ENCODE data around the gene TTR.

TTR gene

GRCh38 chr18:31581498-31582197 lies 10.0 kb upstream of the TTR start:
- no peak for DNase-seq

GRCh38 chr18:31583185-31583854 lies 8.4 kb upstream of the TTR start:
- no peak for DNase-seq

DNA sequence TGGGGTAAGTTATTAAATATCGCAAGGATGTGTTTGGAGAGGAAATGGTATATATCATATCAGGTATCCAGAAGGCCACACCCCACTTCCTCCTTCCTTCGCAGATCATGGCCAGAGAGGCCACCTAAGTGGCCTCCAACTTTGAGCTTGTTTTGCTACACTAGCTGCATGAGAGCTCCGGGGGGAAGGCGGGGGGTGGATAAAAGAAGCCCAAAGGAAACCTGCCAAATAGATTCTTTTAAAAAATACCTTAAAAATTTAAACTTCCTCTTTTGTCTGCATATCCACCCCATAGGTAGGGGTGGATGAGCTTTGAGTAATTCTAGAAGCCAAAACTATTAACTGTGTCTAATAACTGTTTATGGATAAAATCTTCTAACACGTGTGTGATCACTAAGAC lies 5.7 kb upstream of the TTR start:
- DNase-seq, result no peak

- DNase-seq, result no peak
Observed at GRCh38 chr18:31586616-31587015, 5.1 kb upstream of the TTR start.

DNA sequence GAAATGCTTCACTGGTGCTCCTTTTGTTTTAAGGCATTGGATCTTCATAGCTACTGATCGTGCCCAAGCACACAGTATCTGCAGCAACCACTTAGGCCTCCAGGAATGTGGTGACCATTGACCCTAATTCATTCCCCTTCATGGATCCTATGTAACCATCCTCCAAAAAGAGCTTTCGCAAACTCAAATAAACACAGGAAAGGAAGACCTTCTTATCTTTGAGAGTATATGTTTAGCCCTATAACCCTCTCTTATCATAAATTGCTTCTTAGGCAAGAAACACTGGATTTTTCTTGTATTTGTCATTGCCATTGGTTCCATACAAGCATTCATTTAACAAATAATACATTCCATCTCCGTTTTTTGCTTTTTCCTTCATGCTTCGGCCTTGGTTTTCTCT lies 4.1 kb upstream of the TTR start:
- no peak for DNase-seq

GRCh38 chr18:31590570-31590969 lies 1.1 kb upstream of the TTR start:
- no peak for DNase-seq

GRCh38 chr18:31591113-31591512 lies 564 bp upstream of the TTR start:
- no peak for DNase-seq

GRCh38 chr18:31592506-31593157 lies 955 bp downstream of the TTR start:
- DNase-seq, result no peak

DNA sequence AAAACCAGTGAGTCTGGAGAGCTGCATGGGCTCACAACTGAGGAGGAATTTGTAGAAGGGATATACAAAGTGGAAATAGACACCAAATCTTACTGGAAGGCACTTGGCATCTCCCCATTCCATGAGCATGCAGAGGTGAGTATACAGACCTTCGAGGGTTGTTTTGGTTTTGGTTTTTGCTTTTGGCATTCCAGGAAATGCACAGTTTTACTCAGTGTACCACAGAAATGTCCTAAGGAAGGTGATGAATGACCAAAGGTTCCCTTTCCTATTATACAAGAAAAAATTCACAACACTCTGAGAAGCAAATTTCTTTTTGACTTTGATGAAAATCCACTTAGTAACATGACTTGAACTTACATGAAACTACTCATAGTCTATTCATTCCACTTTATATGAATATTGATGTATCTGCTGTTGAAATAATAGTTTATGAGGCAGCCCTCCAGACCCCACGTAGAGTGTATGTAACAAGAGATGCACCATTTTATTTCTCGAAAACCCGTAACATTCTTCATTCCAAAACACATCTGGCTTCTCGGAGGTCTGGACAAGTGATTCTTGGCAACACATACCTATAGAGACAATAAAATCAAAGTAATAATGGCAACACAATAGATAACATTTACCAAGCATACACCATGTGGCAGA lies 3.6 kb downstream of the TTR start:
- DNase-seq, result no peak

- no peak for DNase-seq
Observed at GRCh38 chr18:31596081-31596872, 4.6 kb downstream of the TTR start.

- DNase-seq, result no peak
Observed at GRCh38 chr18:31598021-31598805, 6.5 kb downstream of the TTR start.

- DNase-seq, result no peak
Observed at GRCh38 chr18:31603315-31603714, 11.6 kb downstream of the TTR start.

DNA sequence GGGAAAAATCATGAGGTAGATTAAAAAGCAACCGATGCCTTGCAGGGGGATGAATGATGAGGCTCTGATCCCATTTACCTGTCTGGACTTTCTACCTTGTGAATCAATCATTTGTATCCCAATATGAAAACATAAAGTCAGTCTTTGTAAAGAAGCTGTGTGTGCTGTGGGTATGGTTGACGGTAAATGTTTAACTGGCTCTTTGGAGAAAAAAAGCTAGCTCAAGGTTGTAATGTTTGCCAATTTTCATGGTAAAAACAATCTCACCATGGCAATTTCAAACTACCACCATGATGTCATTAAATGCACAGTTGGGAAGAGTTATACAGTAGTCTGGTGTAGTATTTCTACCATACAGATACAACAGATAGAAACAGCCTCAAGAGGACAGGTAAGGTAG lies 14.6 kb downstream of the TTR start:
- no peak for DNase-seq

DNA sequence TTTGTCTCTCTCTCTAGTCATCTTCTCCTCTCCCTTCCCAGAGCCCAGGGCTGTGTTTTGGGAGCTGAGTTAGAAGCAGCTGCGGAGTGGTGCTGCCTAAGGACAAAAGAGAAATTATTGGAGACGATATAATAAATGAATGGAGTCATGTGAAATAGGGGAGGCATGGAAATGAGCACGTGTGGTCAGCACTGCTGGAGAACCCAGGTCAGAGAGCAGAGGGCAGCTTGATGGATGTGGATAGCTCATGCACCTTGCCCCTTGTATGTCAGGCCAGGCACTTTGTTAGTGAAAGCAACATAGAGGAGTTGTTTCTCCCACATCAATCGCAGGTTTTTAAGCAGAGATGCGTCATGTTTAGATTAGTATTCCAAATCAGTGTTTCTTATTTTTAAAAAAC lies 15.7 kb downstream of the TTR start:
- no peak for DNase-seq

DNA sequence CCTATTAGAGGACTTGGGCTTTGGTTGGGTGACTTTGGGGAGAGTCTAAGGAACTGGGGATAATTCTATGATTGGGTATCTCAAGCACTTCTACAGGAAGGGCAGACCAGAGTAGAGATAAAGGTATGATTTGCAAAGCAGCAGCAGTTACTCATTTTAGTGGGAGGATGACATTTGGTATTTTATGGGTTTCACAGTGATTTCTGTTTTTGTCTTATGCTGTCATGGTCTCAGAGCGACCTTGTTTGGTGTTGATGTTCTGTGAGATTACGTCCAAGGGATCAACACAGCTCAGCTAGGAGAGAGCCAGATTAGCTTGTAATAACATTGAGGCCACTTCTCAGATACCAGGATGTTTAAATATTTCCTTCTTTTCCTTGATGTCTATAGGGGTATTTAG lies 18.2 kb downstream of the TTR start:
- DNase-seq, result no peak

DNA sequence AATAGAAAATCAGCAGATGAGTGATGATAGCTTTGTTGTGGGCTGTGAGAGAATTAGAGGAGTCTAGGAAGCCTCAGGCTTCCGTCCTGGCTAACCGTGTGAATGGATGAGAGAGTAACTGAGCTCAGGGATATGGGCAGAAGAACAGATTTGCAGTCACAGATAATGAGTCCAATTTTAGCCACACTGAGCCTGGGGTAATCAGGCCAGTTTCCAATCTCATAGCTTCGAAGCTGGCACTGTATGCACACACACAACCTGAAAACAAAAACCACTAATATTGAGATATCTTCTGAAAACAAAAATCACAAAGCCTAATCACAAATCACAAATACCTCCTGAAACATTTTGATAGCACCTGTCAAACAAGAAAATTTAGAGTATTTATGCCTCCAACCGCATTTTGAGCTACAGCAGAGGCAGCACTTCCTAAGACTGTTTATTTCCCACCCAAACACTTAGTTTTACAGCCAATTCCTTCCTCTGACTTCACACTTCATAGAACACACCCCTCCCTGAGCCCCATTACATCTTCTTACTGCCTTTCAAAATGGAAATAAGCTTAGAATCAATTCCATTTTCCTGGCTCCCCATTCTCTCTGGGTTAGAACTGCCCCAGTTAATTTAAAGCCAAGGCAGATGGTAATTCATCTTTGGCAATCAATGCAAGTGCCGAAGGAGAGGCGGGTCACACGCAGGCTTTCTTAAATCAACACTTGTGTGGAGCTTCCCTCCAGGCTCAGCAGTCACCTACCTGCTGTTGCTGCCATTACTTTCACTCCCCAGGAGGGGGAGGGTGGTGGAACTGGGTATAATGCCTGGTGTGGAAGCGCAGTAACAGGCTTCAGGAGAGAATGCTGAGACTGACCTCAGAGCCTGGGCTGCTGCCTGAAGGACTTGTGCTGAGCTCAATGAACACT lies 18.9 kb downstream of the TTR start:
- DNase-seq, result no peak

DNA sequence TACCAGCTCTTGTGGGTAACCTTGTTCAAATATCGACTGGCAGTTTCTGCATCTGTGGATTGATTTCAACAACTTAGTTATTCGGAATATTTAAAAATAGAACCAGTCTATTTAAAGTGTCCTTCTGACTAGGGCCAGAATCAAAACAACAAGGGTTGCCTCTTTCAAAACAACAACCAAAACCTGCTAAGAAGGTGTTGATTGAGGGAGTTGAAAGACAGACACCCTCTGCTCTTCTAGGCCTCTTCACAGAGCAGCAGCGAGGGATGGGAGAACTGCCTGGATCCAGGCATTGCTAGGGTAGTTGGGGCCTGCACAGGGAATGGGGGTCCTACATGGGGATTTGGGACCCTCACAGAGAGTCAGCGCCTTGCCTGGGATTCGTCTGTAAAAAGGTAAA lies 19.8 kb downstream of the TTR start:
- no peak for DNase-seq

DNA sequence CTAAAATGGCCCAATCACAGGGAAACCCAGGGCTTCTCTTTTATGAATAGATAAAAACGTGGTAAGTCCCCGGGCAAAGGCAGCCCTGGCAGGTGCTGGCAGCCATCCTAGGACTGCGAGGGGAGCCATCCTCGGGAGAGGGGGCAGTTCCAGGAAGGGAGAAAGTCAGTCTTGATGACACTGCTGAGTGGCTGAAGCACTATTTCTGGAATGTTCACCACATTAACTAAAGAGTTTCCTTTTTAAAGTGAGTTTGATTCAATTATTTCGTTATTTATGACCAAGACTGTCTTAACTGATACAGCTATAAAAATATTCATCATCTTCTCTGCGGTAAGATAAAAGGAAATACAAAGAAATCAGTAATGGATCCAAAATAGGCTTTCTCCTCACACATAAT lies 20.4 kb downstream of the TTR start:
- no peak for DNase-seq

- DNase-seq, result no peak
Observed at GRCh38 chr18:31614044-31614443, 22.4 kb downstream of the TTR start.

GRCh38 chr18:31616586-31616985 lies 24.9 kb downstream of the TTR start:
- no peak for DNase-seq
